Measurements from ENCODE around the gene PSD4. TPM values are rescaled to one million over a fixed set of nuclear protein-coding genes. Genes with fewer than 3 reads are reported as not detected.

Gene PSD4
- polyA plus RNA-seq, 1 donor, result 21.4 TPM

GRCh38 chr2:113242327-113242726 lies 68.6 kb downstream of the PSD4 start:
- Histone ChIP-seq H3K27me3 (ENCODE audit: control insufficient read depth, insufficient read depth, low read length) (no peaks in the 10 kb centered on the region), H3K27ac (ENCODE audit: low read length) (no peak overlapping the region), H3K9me3 (ENCODE audit: control insufficient read depth, low read depth, low read length) (no peaks in the 10 kb centered on the region), H3K4me1 (ENCODE audit: control insufficient read depth, insufficient read depth, low read length) (peaks cover 38% of the 10 kb centered on the region), H3K4me3 (ENCODE audit: low read length) (no peak overlapping the region), H3K36me3 (ENCODE audit: control insufficient read depth, insufficient read depth, low read length) (no peaks in the 10 kb centered on the region)
- WGBS (ENCODE audit: insufficient coverage, low lambda C conversion rate), result no CpG with 5 or more reads among the region's 6 CpGs
- no peak for DNase-seq

- Histone ChIP-seq H3K27ac (ENCODE audit: low read length) (no peak overlapping the region), H3K27me3 (ENCODE audit: control insufficient read depth, insufficient read depth, low read length) (no peaks in the 10 kb centered on the region), H3K4me1 (ENCODE audit: control insufficient read depth, insufficient read depth, low read length) (peaks cover 43% of the 10 kb centered on the region), H3K4me3 (ENCODE audit: low read length) (no peak overlapping the region), H3K36me3 (ENCODE audit: control insufficient read depth, insufficient read depth, low read length) (no peaks in the 10 kb centered on the region), H3K9me3 (ENCODE audit: control insufficient read depth, low read depth, low read length) (no peaks in the 10 kb centered on the region)
- DNase-seq, result peak in 1 of 2 donors; percentile 45
- WGBS (ENCODE audit: insufficient coverage, low lambda C conversion rate), result 83% methylated on average over 1 of the region's 3 CpGs
These were observed 71.5 kb downstream of the PSD4 start for GRCh38 chr2:113245276-113245711.

GRCh38 chr2:113246606-113247005 lies 72.8 kb downstream of the PSD4 start:
- WGBS (ENCODE audit: insufficient coverage, low lambda C conversion rate), result no CpG with 5 or more reads among the region's 14 CpGs
- H3K27ac ChIP-seq (ENCODE audit: low read length), result no peak overlapping the region
- no peak for DNase-seq
- H3K4me3 ChIP-seq (ENCODE audit: low read length), result no peak overlapping the region
- H3K27me3 ChIP-seq (ENCODE audit: control insufficient read depth, insufficient read depth, low read length), result no peaks in the 10 kb centered on the region
- no peaks in the 10 kb centered on the region for H3K36me3 ChIP-seq (ENCODE audit: control insufficient read depth, insufficient read depth, low read length)
- no peaks in the 10 kb centered on the region for H3K9me3 ChIP-seq (ENCODE audit: control insufficient read depth, low read depth, low read length)
- peaks cover 38% of the 10 kb centered on the region for H3K4me1 ChIP-seq (ENCODE audit: control insufficient read depth, insufficient read depth, low read length)

- Histone ChIP-seq H3K4me1 (ENCODE audit: control insufficient read depth, insufficient read depth, low read length) (peaks cover 25% of the 10 kb centered on the region), H3K36me3 (ENCODE audit: control insufficient read depth, insufficient read depth, low read length) (no peaks in the 10 kb centered on the region), H3K4me3 (ENCODE audit: low read length) (no peak overlapping the region), H3K9me3 (ENCODE audit: control insufficient read depth, low read depth, low read length) (no peaks in the 10 kb centered on the region), H3K27me3 (ENCODE audit: control insufficient read depth, insufficient read depth, low read length) (no peaks in the 10 kb centered on the region), H3K27ac (ENCODE audit: low read length) (no peak overlapping the region)
- DNase-seq, result peak; percentile 67 to 77
- no CpG with 5 or more reads among the region's 10 CpGs for WGBS (ENCODE audit: insufficient coverage, low lambda C conversion rate)
These were observed 75.4 kb downstream of the PSD4 start for GRCh38 chr2:113248997-113249770.

- no peak for DNase-seq
- Histone ChIP-seq H3K27ac (ENCODE audit: low read length) (no peak overlapping the region), H3K27me3 (ENCODE audit: control insufficient read depth, insufficient read depth, low read length) (no peaks in the 10 kb centered on the region), H3K4me3 (ENCODE audit: low read length) (no peak overlapping the region), H3K9me3 (ENCODE audit: control insufficient read depth, low read depth, low read length) (no peaks in the 10 kb centered on the region), H3K36me3 (ENCODE audit: control insufficient read depth, insufficient read depth, low read length) (no peaks in the 10 kb centered on the region), H3K4me1 (ENCODE audit: control insufficient read depth, insufficient read depth, low read length) (peaks cover 6% of the 10 kb centered on the region)
- WGBS (ENCODE audit: insufficient coverage, low lambda C conversion rate), result no CpG with 5 or more reads among the region's 7 CpGs
These were observed 77.3 kb downstream of the PSD4 start for GRCh38 chr2:113251118-113251517.

- Histone ChIP-seq H3K4me3 (ENCODE audit: low read length) (no peak overlapping the region), H3K4me1 (ENCODE audit: control insufficient read depth, insufficient read depth, low read length) (peaks cover 6% of the 10 kb centered on the region), H3K27ac (ENCODE audit: low read length) (no peak overlapping the region), H3K9me3 (ENCODE audit: control insufficient read depth, low read depth, low read length) (no peaks in the 10 kb centered on the region), H3K36me3 (ENCODE audit: control insufficient read depth, insufficient read depth, low read length) (no peaks in the 10 kb centered on the region), H3K27me3 (ENCODE audit: control insufficient read depth, insufficient read depth, low read length) (no peaks in the 10 kb centered on the region)
- no peak for DNase-seq
- no CpG with 5 or more reads among the region's 3 CpGs for WGBS (ENCODE audit: insufficient coverage, low lambda C conversion rate)
These were observed 78.3 kb downstream of the PSD4 start for GRCh38 chr2:113252047-113252590.

GRCh38 chr2:113253453-113253852 lies 79.7 kb downstream of the PSD4 start:
- no peaks in the 10 kb centered on the region for H3K27me3 ChIP-seq (ENCODE audit: control insufficient read depth, insufficient read depth, low read length)
- H3K4me1 ChIP-seq (ENCODE audit: control insufficient read depth, insufficient read depth, low read length), result peaks cover 6% of the 10 kb centered on the region
- H3K9me3 ChIP-seq (ENCODE audit: control insufficient read depth, low read depth, low read length), result no peaks in the 10 kb centered on the region
- H3K27ac ChIP-seq (ENCODE audit: low read length), result no peak overlapping the region
- WGBS (ENCODE audit: insufficient coverage, low lambda C conversion rate), result no CpG with 5 or more reads among the region's 4 CpGs
- H3K4me3 ChIP-seq (ENCODE audit: low read length), result no peak overlapping the region
- H3K36me3 ChIP-seq (ENCODE audit: control insufficient read depth, insufficient read depth, low read length), result no peaks in the 10 kb centered on the region
- DNase-seq, result no peak

GRCh38 chr2:113255140-113256070 lies 81.6 kb downstream of the PSD4 start:
- H3K36me3 ChIP-seq (ENCODE audit: control insufficient read depth, insufficient read depth, low read length), result no peaks in the 10 kb centered on the region
- DNase-seq, result no peak
- no peak overlapping the region for H3K4me3 ChIP-seq (ENCODE audit: low read length)
- H3K9me3 ChIP-seq (ENCODE audit: control insufficient read depth, low read depth, low read length), result no peaks in the 10 kb centered on the region
- no peaks in the 10 kb centered on the region for H3K27me3 ChIP-seq (ENCODE audit: control insufficient read depth, insufficient read depth, low read length)
- H3K27ac ChIP-seq (ENCODE audit: low read length), result no peak overlapping the region
- WGBS (ENCODE audit: insufficient coverage, low lambda C conversion rate), result 80% methylated on average over 1 of the region's 4 CpGs
- H3K4me1 ChIP-seq (ENCODE audit: control insufficient read depth, insufficient read depth, low read length), result no peaks in the 10 kb centered on the region

GRCh38 chr2:113257516-113258264 lies 83.9 kb downstream of the PSD4 start:
- WGBS (ENCODE audit: insufficient coverage, low lambda C conversion rate), result 78% methylated on average over 3 of the region's 7 CpGs
- no peaks in the 10 kb centered on the region for H3K9me3 ChIP-seq (ENCODE audit: control insufficient read depth, low read depth, low read length)
- no peaks in the 10 kb centered on the region for H3K27me3 ChIP-seq (ENCODE audit: control insufficient read depth, insufficient read depth, low read length)
- H3K27ac ChIP-seq (ENCODE audit: low read length), result no peak overlapping the region
- no peaks in the 10 kb centered on the region for H3K36me3 ChIP-seq (ENCODE audit: control insufficient read depth, insufficient read depth, low read length)
- H3K4me3 ChIP-seq (ENCODE audit: low read length), result no peak overlapping the region
- DNase-seq, result no peak
- no peaks in the 10 kb centered on the region for H3K4me1 ChIP-seq (ENCODE audit: control insufficient read depth, insufficient read depth, low read length)

Data from large intestine (tissue), 3 donors.